ENCODE measurements around the gene XPC.

The XPC gene

DNA sequence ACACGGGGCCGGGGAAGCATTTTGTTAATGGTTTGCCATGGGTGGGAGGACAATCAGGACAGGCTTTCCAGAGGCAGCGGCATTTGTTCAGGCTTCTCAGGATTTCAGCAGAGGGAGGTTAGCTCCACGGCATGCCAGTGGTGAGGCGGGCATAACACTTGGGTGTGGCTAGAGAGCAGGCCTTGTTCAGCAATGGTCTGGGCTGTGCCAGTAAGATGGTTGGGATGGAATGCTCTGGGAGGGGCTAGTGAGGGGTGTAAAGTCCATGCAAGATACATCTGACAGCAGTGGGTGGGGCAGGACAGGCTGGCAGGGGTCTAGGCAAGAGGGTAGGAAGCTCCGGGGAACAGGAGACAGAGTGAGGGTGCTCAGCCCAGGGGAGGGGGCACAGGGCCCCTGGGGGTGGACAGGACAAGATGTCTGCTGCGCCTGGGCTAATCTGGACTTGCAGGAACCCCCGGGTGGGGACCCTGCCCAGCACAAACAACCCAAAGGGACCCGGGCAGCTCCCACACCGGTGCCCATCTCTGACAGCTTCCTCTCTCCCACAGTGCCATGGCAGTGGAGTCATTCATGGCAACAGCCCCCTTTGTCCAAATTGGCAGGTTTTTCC lies 45.1 kb downstream of the XPC start:
- in situ Hi-C loops (cut with HindIII; ENCODE audit: low sequenced_read_pairs), result no loop called here
- no peak for TF ChIP-seq CTCF (IDR thresholded peaks at IDR 0.05; ENCODE audit: low read depth, low read length)
- DNase-seq (ENCODE audit: low read depth, low spot score), result no peak
- H3K4me3 ChIP-seq (ENCODE audit: low read depth, low read length), result no peak overlapping the region

DNA sequence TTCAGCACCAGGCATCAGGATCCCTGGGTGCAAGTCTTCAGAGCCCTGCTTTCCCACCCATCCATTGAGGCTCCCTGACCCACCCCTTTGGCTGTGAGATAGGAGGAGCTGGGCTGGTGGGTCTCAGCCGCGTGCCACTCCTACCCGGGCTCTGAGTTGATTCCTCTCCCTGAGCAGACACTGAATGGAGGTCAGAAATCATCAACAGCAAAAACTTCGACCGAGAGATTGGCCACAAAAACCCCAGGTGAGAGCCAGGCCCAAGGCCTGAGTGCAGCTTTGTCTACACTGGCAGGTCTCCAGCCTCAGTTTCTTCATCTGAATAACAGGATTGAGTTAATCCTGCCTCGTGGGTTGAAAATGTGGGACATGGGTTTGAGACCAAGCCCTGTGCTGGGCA lies 45.7 kb downstream of the XPC start:
- no peak for TF ChIP-seq CTCF (IDR thresholded peaks at IDR 0.05; ENCODE audit: low read depth, low read length)
- DNase-seq (ENCODE audit: low read depth, low spot score), result no peak
- in situ Hi-C loops (cut with HindIII; ENCODE audit: low sequenced_read_pairs), result no loop called here
- H3K4me3 ChIP-seq (ENCODE audit: low read depth, low read length), result no peak overlapping the region

DNA sequence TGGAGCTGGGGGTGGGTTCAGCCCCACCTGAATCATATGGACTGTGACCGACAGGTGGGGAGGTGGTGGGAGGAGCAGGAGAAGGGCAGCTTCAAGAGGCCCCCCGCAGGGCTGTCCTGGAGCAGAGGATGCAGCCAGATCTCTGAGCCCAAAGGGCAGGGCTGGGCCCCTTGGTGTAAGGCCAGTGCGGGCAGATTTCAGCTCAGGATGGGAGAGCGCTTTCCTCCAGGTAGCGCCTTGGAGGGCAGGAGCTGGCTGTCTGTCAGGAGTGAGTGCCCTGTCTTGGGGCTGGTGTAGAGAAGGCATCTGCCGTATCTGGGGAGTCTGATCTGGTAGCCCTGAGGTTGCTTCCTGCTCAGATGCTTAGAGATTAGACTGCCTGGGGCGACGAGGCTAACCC lies 46.3 kb downstream of the XPC start:
- in situ Hi-C loops (cut with HindIII; ENCODE audit: low sequenced_read_pairs), result no loop called here
- no peak for TF ChIP-seq CTCF (IDR thresholded peaks at IDR 0.05; ENCODE audit: low read depth, low read length)
- DNase-seq (ENCODE audit: low read depth, low spot score), result no peak
- H3K4me3 ChIP-seq (ENCODE audit: low read depth, low read length), result no peak overlapping the region

- no peak overlapping the region for H3K4me3 ChIP-seq (ENCODE audit: low read depth, low read length)
- in situ Hi-C loops (cut with HindIII; ENCODE audit: low sequenced_read_pairs), result no loop called here
- no peak for DNase-seq (ENCODE audit: low read depth, low spot score)
- no peak for TF ChIP-seq CTCF (IDR thresholded peaks at IDR 0.05; ENCODE audit: low read depth, low read length)
Measured at GRCh38 chr3:14131134-14131533, 47.3 kb downstream of the XPC start.

DNA sequence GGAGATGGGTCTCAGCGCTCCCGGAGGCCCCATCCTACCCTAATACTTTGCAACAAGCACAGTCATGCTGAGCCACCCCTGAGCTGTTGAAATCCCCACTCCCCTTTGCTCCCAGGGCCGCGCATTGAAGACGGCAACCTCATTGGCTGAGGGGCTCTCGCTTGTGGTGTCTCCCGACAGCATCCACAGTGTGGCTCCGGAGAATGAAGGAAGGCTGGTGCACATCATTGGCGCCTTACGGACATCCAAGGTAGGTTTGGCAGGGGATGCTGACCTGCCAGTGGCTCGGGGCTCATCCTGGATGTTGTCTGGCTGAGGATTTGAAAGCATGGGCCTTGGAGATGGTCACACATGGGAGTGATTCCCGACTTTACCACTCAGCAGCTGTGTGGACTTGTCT lies 47.7 kb downstream of the XPC start:
- DNase-seq (ENCODE audit: low read depth, low spot score), result no peak
- H3K4me3 ChIP-seq (ENCODE audit: low read depth, low read length), result no peak overlapping the region
- in situ Hi-C loops (cut with HindIII; ENCODE audit: low sequenced_read_pairs), result no loop called here
- TF ChIP-seq CTCF (IDR thresholded peaks at IDR 0.05; ENCODE audit: low read depth, low read length), result no peak

- no peak for DNase-seq (ENCODE audit: low read depth, low spot score)
- in situ Hi-C loops (cut with HindIII; ENCODE audit: low sequenced_read_pairs), result no loop called here
- no peak overlapping the region for H3K4me3 ChIP-seq (ENCODE audit: low read depth, low read length)
- TF ChIP-seq CTCF (IDR thresholded peaks at IDR 0.05; ENCODE audit: low read depth, low read length), result no peak
Measured at GRCh38 chr3:14130230-14130629, 48.2 kb downstream of the XPC start.

GRCh38 chr3:14129296-14129695 lies 49.1 kb downstream of the XPC start:
- no peak for DNase-seq (ENCODE audit: low read depth, low spot score)
- no peak overlapping the region for H3K4me3 ChIP-seq (ENCODE audit: low read depth, low read length)
- no peak for TF ChIP-seq CTCF (IDR thresholded peaks at IDR 0.05; ENCODE audit: low read depth, low read length)
- in situ Hi-C loops (cut with HindIII; ENCODE audit: low sequenced_read_pairs), result no loop called here
